OCI-LY7 (cell line): Measurements from ENCODE around the gene DUOXA2.

Experiments
- EZH2phosphoT487 ChIP-seq: fragments of 200-600 bp; sonication (generic); IDR thresholded peaks from 2 replicates; pipeline ENCODE4 v1.6.1; 2018; ENCODE audit warnings: low read depth, borderline replicate concordance, mild to moderate bottlenecking, mixed run types, antibody characterized with exemption, low read length, moderate library complexity, mixed read lengths
- TF ChIP-seq, protein P1 (sequence below): fragments of 200-600 bp; sonication (generic); conservative IDR thresholded peaks from 2 replicates; pipeline ENCODE4 v1.5.1; 2014; ENCODE audit warnings: mild to moderate bottlenecking, antibody characterized with exemption, low read length, moderate library complexity, mixed read lengths

GRCh38 chr15:45148076-45149059 is 34.2 kb downstream of the DUOXA2 start:
- TF ChIP-seq, protein P1, sequence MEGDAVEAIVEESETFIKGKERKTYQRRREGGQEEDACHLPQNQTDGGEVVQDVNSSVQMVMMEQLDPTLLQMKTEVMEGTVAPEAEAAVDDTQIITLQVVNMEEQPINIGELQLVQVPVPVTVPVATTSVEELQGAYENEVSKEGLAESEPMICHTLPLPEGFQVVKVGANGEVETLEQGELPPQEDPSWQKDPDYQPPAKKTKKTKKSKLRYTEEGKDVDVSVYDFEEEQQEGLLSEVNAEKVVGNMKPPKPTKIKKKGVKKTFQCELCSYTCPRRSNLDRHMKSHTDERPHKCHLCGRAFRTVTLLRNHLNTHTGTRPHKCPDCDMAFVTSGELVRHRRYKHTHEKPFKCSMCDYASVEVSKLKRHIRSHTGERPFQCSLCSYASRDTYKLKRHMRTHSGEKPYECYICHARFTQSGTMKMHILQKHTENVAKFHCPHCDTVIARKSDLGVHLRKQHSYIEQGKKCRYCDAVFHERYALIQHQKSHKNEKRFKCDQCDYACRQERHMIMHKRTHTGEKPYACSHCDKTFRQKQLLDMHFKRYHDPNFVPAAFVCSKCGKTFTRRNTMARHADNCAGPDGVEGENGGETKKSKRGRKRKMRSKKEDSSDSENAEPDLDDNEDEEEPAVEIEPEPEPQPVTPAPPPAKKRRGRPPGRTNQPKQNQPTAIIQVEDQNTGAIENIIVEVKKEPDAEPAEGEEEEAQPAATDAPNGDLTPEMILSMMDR: no peak
- no peak for TF ChIP-seq EZH2phosphoT487
